Measurements from ENCODE around the gene CDPF1.
A peak's percentile ranks its signal among the peaks of the same experiment; 100 is the strongest.

The CDPF1 gene

GRCh38 chr22:46250035-46250782, at the start of gene CDPF1:
Gene CDPF1, minus strand, starts transcription at chr22:46250293. Its CDS starts 2,009 bp downstream, at chr22:46248284.
- peak; percentile 76 to 82 for DNase-seq (ENCODE audit: low read depth in 2 of 2)

- no peak for DNase-seq (ENCODE audit: low read depth in 2 of 2)
Observed at GRCh38 chr22:46299101-46299500, 49.0 kb upstream of the CDPF1 start.

GRCh38 chr22:46297151-46297812, 47.2 kb upstream of the CDPF1 start:
- no peak for DNase-seq (ENCODE audit: low read depth in 2 of 2)

GRCh38 chr22:46296257-46297150, 46.4 kb upstream of the CDPF1 start, which contains the start of gene GTSE1:
Gene GTSE1, plus strand, starts transcription at chr22:46296870. Its CDS starts 531 bp downstream, at chr22:46297401.
- peak; percentile 89 to 93 for DNase-seq (ENCODE audit: low read depth in 2 of 2)

- DNase-seq (ENCODE audit: low read depth in 2 of 2) = no peak
Observed at GRCh38 chr22:46295277-46295971, 45.3 kb upstream of the CDPF1 start.

- DNase-seq (ENCODE audit: low read depth in 2 of 2) = no peak
Observed at GRCh38 chr22:46294784-46295183, 44.7 kb upstream of the CDPF1 start.

- DNase-seq (ENCODE audit: low read depth in 2 of 2) = no peak
Observed at GRCh38 chr22:46293577-46294260, 43.6 kb upstream of the CDPF1 start.

- DNase-seq (ENCODE audit: low read depth in 2 of 2) = no peak
Observed at GRCh38 chr22:46292732-46293131, 42.6 kb upstream of the CDPF1 start.

GRCh38 chr22:46292173-46292572, 42.1 kb upstream of the CDPF1 start:
- no peak for DNase-seq (ENCODE audit: low read depth in 2 of 2)

GRCh38 chr22:46290843-46291785, 41.0 kb upstream of the CDPF1 start:
- DNase-seq (ENCODE audit: low read depth in 2 of 2) = no peak

GRCh38 chr22:46290121-46290842, 40.2 kb upstream of the CDPF1 start:
- no peak for DNase-seq (ENCODE audit: low read depth in 2 of 2)

GRCh38 chr22:46289244-46289891, 39.3 kb upstream of the CDPF1 start:
- DNase-seq (ENCODE audit: low read depth in 2 of 2) = no peak

GRCh38 chr22:46288846-46289243, 38.8 kb upstream of the CDPF1 start:
- DNase-seq (ENCODE audit: low read depth in 2 of 2) = no peak

GRCh38 chr22:46287873-46288751, 38.0 kb upstream of the CDPF1 start:
- DNase-seq (ENCODE audit: low read depth in 2 of 2) = no peak

- no peak for DNase-seq (ENCODE audit: low read depth in 2 of 2)
Observed at GRCh38 chr22:46286941-46287872, 37.1 kb upstream of the CDPF1 start.

- no peak for DNase-seq (ENCODE audit: low read depth in 2 of 2)
Observed at GRCh38 chr22:46286006-46286405, 35.9 kb upstream of the CDPF1 start.
